Measurements from ENCODE around the gene URGCP.

- TF ChIP-seq CTCF (conservative IDR thresholded peaks at IDR 0.05 in 1 of 2, IDR thresholded peaks at IDR 0.05 in 1 of 2; ENCODE audit: low read depth in 1 of 2, low read length in 2 of 2) = no peak
- TF ChIP-seq EZH2 (IDR thresholded peaks at IDR 0.05; ENCODE audit: low read length, missing control alignments) = no peak
Observed at GRCh38 chr7:43878867-43879266, 27.5 kb downstream of the URGCP start.
